GM12801 (cell line): ENCODE results near the gene DYRK1A.

ENCODE experiments used
- TF ChIP-seq, protein P1 (sequence below): IDR thresholded peaks from one replicate; pipeline ENCODE4 v1.5.1; 2011; ENCODE audit warnings: control low read depth; ENCODE audit not compliant: insufficient read length; ENCODE audit errors: extremely low read depth

DYRK1A gene

DNA sequence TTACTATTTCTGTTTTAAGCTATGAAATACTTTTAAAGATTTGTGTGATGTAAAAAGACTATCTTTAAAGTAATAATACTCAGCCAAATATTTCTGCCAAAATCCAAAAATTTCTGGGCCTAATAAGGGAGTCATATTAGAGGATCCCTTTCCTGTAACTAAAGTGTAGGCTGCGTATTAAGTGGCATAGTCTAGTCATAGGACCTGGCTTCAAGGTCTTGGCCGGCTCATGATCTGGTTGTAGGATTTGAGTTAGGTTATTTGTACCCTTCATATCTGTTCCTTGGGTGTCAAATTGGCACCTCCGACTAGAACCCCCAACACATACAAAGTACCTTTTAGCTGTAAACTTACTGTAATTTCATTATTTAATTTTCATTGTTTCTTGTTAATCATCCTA, 107.8 kb downstream of the DYRK1A start:
- TF ChIP-seq, protein P1, sequence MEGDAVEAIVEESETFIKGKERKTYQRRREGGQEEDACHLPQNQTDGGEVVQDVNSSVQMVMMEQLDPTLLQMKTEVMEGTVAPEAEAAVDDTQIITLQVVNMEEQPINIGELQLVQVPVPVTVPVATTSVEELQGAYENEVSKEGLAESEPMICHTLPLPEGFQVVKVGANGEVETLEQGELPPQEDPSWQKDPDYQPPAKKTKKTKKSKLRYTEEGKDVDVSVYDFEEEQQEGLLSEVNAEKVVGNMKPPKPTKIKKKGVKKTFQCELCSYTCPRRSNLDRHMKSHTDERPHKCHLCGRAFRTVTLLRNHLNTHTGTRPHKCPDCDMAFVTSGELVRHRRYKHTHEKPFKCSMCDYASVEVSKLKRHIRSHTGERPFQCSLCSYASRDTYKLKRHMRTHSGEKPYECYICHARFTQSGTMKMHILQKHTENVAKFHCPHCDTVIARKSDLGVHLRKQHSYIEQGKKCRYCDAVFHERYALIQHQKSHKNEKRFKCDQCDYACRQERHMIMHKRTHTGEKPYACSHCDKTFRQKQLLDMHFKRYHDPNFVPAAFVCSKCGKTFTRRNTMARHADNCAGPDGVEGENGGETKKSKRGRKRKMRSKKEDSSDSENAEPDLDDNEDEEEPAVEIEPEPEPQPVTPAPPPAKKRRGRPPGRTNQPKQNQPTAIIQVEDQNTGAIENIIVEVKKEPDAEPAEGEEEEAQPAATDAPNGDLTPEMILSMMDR, result no peak

GRCh38 chr21:37475186-37475868, 108.8 kb downstream of the DYRK1A start:
- TF ChIP-seq, protein P1, result no peak

DNA sequence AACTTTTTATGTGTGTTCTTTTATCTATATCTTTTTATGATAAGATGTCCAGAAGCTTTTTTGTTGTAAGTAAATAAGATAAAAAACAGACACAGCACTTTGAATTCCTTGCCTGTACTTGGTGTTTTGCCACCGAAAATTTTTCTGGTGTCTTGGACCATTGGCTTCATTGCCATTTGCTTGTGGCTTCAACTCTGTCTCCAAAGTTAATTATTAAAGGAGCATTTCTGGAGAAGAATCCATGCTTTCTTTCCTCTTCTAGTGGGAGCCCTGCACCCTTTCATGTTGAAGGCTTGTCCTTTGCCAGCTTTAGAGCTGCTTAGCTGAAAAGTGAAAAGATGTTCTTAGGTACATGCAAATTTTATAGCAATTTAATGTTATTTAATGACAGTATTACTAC, 112.2 kb downstream of the DYRK1A start:
- TF ChIP-seq, protein P1, result no peak

- TF ChIP-seq, protein P1, result no peak
Observed at GRCh38 chr21:37483776-37484175, 117.2 kb downstream of the DYRK1A start.

- TF ChIP-seq, protein P1, result no peak
Observed at GRCh38 chr21:37484535-37485474, 118.2 kb downstream of the DYRK1A start.

DNA sequence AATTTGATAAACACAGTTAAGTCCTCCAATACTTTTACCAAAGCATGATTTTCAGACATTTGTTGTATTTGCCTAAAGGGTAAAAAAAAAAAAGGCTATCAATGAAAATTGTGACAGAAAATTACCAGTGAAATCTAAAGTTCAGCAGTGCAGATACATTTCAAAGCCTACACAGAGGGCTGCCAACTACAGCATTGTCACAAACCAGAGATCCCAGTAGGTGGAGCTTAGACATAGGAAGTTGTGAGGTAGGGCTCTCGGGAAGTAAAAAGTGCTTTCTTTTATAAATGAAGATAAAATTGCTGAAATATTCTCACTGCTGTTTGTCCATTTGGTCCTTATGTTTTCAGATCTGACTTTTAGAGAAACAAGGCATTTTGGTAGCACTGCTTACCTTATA, 123.0 kb downstream of the DYRK1A start:
- TF ChIP-seq, protein P1, result no peak

DNA sequence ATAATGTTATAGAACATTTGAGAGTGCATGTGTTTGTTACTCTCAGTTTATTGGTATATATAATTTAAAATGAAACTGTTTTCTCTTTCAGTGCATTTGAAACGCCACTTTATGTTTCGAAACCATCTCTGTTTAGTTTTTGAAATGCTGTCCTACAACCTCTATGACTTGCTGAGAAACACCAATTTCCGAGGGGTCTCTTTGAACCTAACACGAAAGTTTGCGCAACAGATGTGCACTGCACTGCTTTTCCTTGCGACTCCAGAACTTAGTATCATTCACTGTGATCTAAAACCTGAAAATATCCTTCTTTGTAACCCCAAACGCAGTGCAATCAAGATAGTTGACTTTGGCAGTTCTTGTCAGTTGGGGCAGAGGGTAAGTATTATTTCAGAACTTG, 123.5 kb downstream of the DYRK1A start:
- TF ChIP-seq, protein P1, result no peak
